ENCODE measurements around the gene SYNGR3.

The SYNGR3 gene

GRCh38 chr16:2015947-2016208, 26.1 kb downstream of the SYNGR3 start:
- Histone ChIP-seq H3K4me3 (ENCODE audit: low read depth, low read length) (no peak overlapping the region), H3K27ac (no peak overlapping the region), H3K27me3 (replicated peaks) (peaks cover 13% of the 10 kb centered on the region), H3K36me3 (replicated peaks) (no peaks in the 10 kb centered on the region)
- no peak for DNase-seq
- in situ Hi-C loops (cut with HindIII; ENCODE audit: low pct_ligation_motif_present, low sequenced_read_pairs) = no loop called here
- no peak for TF ChIP-seq CTCF (IDR thresholded peaks at IDR 0.05; ENCODE audit: low read depth, low read length, missing control alignments)

DNA sequence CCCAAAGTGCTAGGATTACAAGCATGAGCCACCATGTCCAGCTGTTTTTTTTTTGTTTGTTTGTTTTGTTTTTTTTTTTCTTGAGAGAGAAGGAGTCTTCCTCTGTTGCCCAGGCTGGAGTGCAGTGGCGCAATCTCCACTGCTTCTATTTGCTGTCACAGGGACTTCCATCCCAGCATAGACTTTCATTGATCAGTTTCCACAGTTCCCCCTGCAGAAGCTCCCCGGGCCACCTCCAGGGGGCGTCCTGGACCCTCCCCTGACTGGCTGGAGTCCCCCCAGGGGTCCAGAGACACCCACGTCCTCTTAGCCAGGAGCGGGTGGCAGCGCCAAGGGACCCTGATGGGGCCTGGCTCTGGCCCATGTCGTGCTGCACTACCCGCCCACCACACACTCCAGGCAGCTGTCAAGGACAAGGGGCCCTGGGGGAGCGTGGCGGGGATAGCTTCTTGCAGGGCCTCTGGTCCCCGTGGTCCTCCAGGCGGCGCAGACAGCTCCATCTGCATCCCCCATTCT, 26.7 kb downstream of the SYNGR3 start:
- no peaks in the 10 kb centered on the region for H3K36me3 ChIP-seq (replicated peaks)
- peaks cover 13% of the 10 kb centered on the region for H3K27me3 ChIP-seq (replicated peaks)
- DNase-seq = no peak
- in situ Hi-C loops (cut with HindIII; ENCODE audit: low pct_ligation_motif_present, low sequenced_read_pairs) = no loop called here
- H3K4me3 ChIP-seq (ENCODE audit: low read depth, low read length) = no peak overlapping the region
- H3K27ac ChIP-seq = no peak overlapping the region
- TF ChIP-seq CTCF (IDR thresholded peaks at IDR 0.05; ENCODE audit: low read depth, low read length, missing control alignments) = peak; percentile 74

GRCh38 chr16:2019518-2019920, 29.7 kb downstream of the SYNGR3 start, which contains the start of gene NPW:
Gene NPW (plus strand): TSS chr16:2019785.
- no peak for TF ChIP-seq CTCF (IDR thresholded peaks at IDR 0.05; ENCODE audit: low read depth, low read length, missing control alignments)
- in situ Hi-C loops (cut with HindIII; ENCODE audit: low pct_ligation_motif_present, low sequenced_read_pairs) = no loop called here
- Histone ChIP-seq H3K27ac (no peak within 1 kb of the TSS), H3K36me3 (replicated peaks) (no peaks in the 10 kb centered on the region), H3K27me3 (replicated peaks) (peaks cover 13% of the 10 kb centered on the region), H3K4me3 (ENCODE audit: low read depth, low read length) (peak within 1 kb of the TSS; percentile 39)
- no peak for DNase-seq

GRCh38 chr16:2019921-2020831, 30.4 kb downstream of the SYNGR3 start:
- peaks cover 13% of the 10 kb centered on the region for H3K27me3 ChIP-seq (replicated peaks)
- H3K27ac ChIP-seq = no peak overlapping the region
- peak overlapping the region; percentile 39 for H3K4me3 ChIP-seq (ENCODE audit: low read depth, low read length)
- H3K36me3 ChIP-seq (replicated peaks) = no peaks in the 10 kb centered on the region
- no peak for DNase-seq
- TF ChIP-seq CTCF (IDR thresholded peaks at IDR 0.05; ENCODE audit: low read depth, low read length, missing control alignments) = no peak
- in situ Hi-C loops (cut with HindIII; ENCODE audit: low pct_ligation_motif_present, low sequenced_read_pairs) = no loop called here

- no peaks in the 10 kb centered on the region for H3K36me3 ChIP-seq (replicated peaks)
- peak overlapping the region; percentile 44 for H3K4me3 ChIP-seq (ENCODE audit: low read depth, low read length)
- peaks cover 13% of the 10 kb centered on the region for H3K27me3 ChIP-seq (replicated peaks)
- DNase-seq = peak; percentile 23
- H3K27ac ChIP-seq = no peak overlapping the region
- no peak for TF ChIP-seq CTCF (IDR thresholded peaks at IDR 0.05; ENCODE audit: low read depth, low read length, missing control alignments)
- in situ Hi-C loops (cut with HindIII; ENCODE audit: low pct_ligation_motif_present, low sequenced_read_pairs) = no loop called here
These were observed 32.9 kb downstream of the SYNGR3 start for GRCh38 chr16:2022723-2023091.
